ENCODE measurements around the gene ERC2.

The ERC2 gene

GRCh38 chr3:56251343-56251945 is 216.8 kb downstream of the ERC2 start:
- no peak overlapping the region for H3K4me3 ChIP-seq (ENCODE audit: control insufficient read depth, low read depth, low read length)
- TF ChIP-seq CTCF (conservative IDR thresholded peaks at IDR 0.05; ENCODE audit: control insufficient read depth, insufficient read depth, low read depth, low read length), result peak; percentile 77
- peak; percentile 64 for DNase-seq (ENCODE audit: low read depth)

DNA sequence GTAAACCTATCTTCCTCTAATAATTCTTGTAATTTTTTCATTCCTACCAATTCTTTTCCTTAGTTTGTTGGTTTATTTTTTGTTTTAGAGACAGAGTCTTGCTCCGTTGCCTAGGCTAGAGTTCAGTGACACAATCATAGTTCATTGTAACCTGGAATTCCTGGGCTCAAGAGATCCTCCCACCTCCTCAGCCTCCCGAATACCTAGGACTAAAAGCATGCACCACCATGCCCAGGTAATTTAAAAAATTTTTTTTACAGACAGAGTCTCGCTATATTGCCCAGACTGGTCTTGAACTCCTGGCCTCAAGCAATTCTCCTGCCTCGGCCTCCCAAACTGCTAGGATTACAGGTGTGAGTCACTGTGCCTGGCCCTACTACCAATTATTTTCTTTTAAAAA is 220.2 kb downstream of the ERC2 start:
- DNase-seq (ENCODE audit: low read depth), result no peak
- TF ChIP-seq CTCF (conservative IDR thresholded peaks at IDR 0.05; ENCODE audit: control insufficient read depth, insufficient read depth, low read depth, low read length), result no peak

DNA sequence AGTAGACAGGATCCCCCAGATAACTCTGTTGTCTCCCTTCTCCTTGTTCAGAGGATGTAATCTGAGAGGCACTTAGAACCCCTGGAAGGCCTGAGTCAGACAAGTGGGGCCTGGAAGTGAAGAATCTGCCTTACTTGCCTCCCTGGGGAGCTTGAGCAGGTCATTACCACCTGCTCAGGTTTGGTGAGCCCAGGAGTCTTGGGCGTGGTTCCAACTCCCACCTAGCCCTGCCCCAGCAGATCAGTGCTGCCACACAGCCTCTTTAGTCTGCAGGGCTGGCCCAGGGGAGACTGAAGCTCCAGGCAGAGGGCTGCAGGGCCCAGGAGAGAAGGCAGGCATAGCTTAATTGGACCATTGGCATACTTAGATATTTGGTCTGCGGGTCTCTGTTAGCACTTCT is 230.0 kb downstream of the ERC2 start:
- no peak for DNase-seq (ENCODE audit: low read depth)
- no peak overlapping the region for H3K4me3 ChIP-seq (ENCODE audit: control insufficient read depth, low read depth, low read length)
- TF ChIP-seq CTCF (conservative IDR thresholded peaks at IDR 0.05; ENCODE audit: control insufficient read depth, insufficient read depth, low read depth, low read length), result no peak

More for the DNA sequence above, 220.2 kb downstream of the ERC2 start:
- no peak overlapping the region for H3K4me3 ChIP-seq (ENCODE audit: control insufficient read depth, low read depth, low read length)

DNA sequence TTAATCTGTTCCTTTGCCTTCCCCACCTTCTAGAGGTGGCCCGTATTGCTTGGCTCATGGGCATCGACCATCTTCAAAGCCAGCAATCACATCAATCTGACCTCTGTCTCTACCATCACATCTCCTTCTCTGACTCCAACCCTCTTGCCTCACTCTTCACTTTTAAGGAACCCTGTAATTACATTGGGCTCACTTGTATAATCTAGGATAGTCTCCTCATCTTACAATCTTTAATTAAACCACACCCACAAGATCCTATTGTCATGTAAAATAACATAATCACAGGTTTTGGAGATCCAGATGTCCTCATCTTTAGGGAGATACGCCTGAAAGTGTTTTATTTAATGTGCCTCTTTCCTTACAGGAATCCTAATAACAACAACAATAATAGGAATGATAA is 234.5 kb downstream of the ERC2 start:
- no peak overlapping the region for H3K4me3 ChIP-seq (ENCODE audit: control insufficient read depth, low read depth, low read length)
- DNase-seq (ENCODE audit: low read depth), result no peak
- no peak for TF ChIP-seq CTCF (conservative IDR thresholded peaks at IDR 0.05; ENCODE audit: control insufficient read depth, insufficient read depth, low read depth, low read length)

DNA sequence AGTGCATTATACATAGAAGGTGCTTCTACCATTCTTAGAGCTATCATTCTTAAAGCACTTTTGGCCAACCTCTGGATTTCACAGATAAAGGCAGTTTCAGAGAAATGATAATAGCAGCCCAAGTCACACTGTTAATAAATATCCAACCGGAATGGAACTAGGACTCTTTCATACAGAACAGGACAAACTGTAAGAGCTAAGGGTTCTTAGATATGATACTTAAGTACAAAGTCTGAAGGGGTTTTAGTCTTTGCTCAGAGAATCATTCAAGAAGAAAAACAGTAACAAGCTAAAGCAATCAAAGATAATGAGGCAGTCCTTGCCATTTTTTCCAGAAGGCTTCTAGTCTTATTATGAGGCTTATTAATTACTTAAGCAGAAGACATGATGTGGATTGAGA is 239.0 kb downstream of the ERC2 start:
- no peak for TF ChIP-seq CTCF (conservative IDR thresholded peaks at IDR 0.05; ENCODE audit: control insufficient read depth, insufficient read depth, low read depth, low read length)
- no peak overlapping the region for H3K4me3 ChIP-seq (ENCODE audit: control insufficient read depth, low read depth, low read length)
- DNase-seq (ENCODE audit: low read depth), result no peak

DNA sequence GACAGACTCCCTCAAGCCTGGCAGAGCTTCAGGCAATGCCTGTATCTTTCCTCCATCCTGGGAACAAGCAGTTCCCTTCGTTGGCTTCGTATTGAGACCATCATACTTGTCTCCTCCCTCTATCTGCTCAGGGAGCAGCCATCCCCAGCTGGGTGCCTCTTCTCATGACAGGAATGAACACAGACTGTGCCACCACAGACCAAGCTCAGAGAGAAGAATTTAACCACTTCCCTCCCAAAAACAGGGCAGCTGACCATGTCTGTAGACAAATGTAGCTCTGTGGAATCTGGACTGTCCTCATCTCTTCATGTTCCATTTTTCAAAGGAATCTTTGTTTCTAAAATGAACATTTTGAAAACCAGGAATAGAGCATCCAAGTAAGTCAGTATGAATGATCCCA is 245.4 kb downstream of the ERC2 start:
- no peak for TF ChIP-seq CTCF (conservative IDR thresholded peaks at IDR 0.05; ENCODE audit: control insufficient read depth, insufficient read depth, low read depth, low read length)
- H3K4me3 ChIP-seq (ENCODE audit: control insufficient read depth, low read depth, low read length), result no peak overlapping the region
- DNase-seq (ENCODE audit: low read depth), result no peak

Data from fibroblast of mammary gland (primary cell).